H9 (cell line): ENCODE results near the gene TRIM17. TPM values are rescaled to one million over a fixed set of nuclear protein-coding genes. Genes with fewer than 3 reads are reported as not detected.
A peak's percentile ranks its signal among the peaks of the same experiment; 100 is the strongest.

Experiments
- DNase-seq: peaks from one replicate; pipeline ENCODE4 v3.0.0-alpha.2; 2017
- H2AFZ ChIP-seq: one replicate; pipeline ENCODE4 v1.6.1; 2013; ENCODE audit warnings: mild to moderate bottlenecking, low read length, control low read depth, moderate library complexity
- H2AK5ac ChIP-seq: 2 replicates; pipeline ENCODE4 v1.6.1; 2013; ENCODE audit warnings: low read length, control low read depth, mixed read lengths; ENCODE audit not compliant: insufficient read length
- H2BK120ac ChIP-seq: one replicate; pipeline ENCODE4 v1.6.1; 2013; ENCODE audit warnings: low read depth, mild to moderate bottlenecking, low read length, control low read depth, inconsistent platforms; ENCODE audit not compliant: poor library complexity, severe bottlenecking
- H2BK12ac ChIP-seq: 2 replicates; pipeline ENCODE4 v1.6.1; 2013; ENCODE audit warnings: low read length, control low read depth, mixed read lengths, low read depth; ENCODE audit not compliant: insufficient read length
- H2BK15ac ChIP-seq: 2 replicates; pipeline ENCODE4 v1.6.1; 2013; ENCODE audit warnings: low read depth, low read length, control low read depth
- H2BK20ac ChIP-seq: one replicate; pipeline ENCODE4 v1.6.1; 2013; ENCODE audit warnings: low read depth, mild to moderate bottlenecking, low read length, control low read depth, inconsistent platforms; ENCODE audit not compliant: poor library complexity, severe bottlenecking
- H2BK5ac ChIP-seq: 2 replicates; pipeline ENCODE4 v1.6.1; 2013; ENCODE audit warnings: low read length, control low read depth, mixed read lengths; ENCODE audit not compliant: insufficient read length
- H3K14ac ChIP-seq: 2 replicates; pipeline ENCODE4 v1.6.1; 2013; ENCODE audit warnings: low read length, control low read depth; ENCODE audit not compliant: insufficient read depth
- H3K18ac ChIP-seq: 2 replicates; pipeline ENCODE4 v1.6.1; 2013; ENCODE audit warnings: low read depth, mild to moderate bottlenecking, mixed read lengths, low read length, control low read depth; ENCODE audit not compliant: insufficient read length
- H3K23ac ChIP-seq: 2 replicates; pipeline ENCODE4 v1.6.1; 2013; ENCODE audit warnings: low read length, control low read depth, mixed read lengths, low read depth; ENCODE audit not compliant: insufficient read length
- H3K23me2 ChIP-seq: 2 replicates; pipeline ENCODE4 v1.6.1; 2013; ENCODE audit warnings: low read depth, mild to moderate bottlenecking, mixed read lengths, low read length, control low read depth; ENCODE audit not compliant: insufficient read length, poor library complexity, severe bottlenecking
- H3K27ac ChIP-seq: 2 replicates; pipeline ENCODE4 v1.5.1; 2013; ENCODE audit warnings: low read length, control low read depth, mixed read lengths, low read depth; ENCODE audit not compliant: insufficient read length
- H3K27me3 ChIP-seq: 2 replicates; pipeline ENCODE4 v1.6.1; 2013; ENCODE audit warnings: low read length, control low read depth, inconsistent platforms; ENCODE audit not compliant: insufficient read depth
- H3K4ac ChIP-seq: 2 replicates; pipeline ENCODE4 v1.6.1; 2013; ENCODE audit warnings: low read depth, mild to moderate bottlenecking, control low read depth, inconsistent platforms, low read length, moderate library complexity
- H3K4me1 ChIP-seq: 2 replicates; pipeline ENCODE4 v1.6.1; 2013; ENCODE audit warnings: low read length, control low read depth, inconsistent platforms; ENCODE audit not compliant: insufficient read depth
- H3K4me2 ChIP-seq: 2 replicates; pipeline ENCODE4 v1.6.1; 2013; ENCODE audit warnings: low read length, control low read depth, mixed read lengths; ENCODE audit not compliant: insufficient read length, insufficient read depth
- H3K56ac ChIP-seq: 2 replicates; pipeline ENCODE4 v1.6.1; 2013; ENCODE audit warnings: low read depth, mild to moderate bottlenecking, mixed read lengths, low read length, control low read depth; ENCODE audit not compliant: insufficient read length
- H3K79me1 ChIP-seq: 2 replicates; pipeline ENCODE4 v1.6.1; 2013; ENCODE audit warnings: low read depth, mild to moderate bottlenecking, moderate library complexity, low read length, control low read depth, inconsistent platforms; ENCODE audit not compliant: insufficient read depth, poor library complexity, severe bottlenecking
- H3K79me2 ChIP-seq: 2 replicates; pipeline ENCODE4 v1.6.1; 2013; ENCODE audit warnings: low read length, control low read depth, inconsistent platforms; ENCODE audit not compliant: insufficient read depth
- H3K9ac ChIP-seq: 2 replicates; pipeline ENCODE4 v1.6.1; 2013; ENCODE audit warnings: low read length, control low read depth, mixed read lengths; ENCODE audit not compliant: insufficient read length; ENCODE audit errors: extremely low read depth
- H3K9me3 ChIP-seq: one replicate; pipeline ENCODE4 v1.6.1; 2013; ENCODE audit warnings: low read depth, low read length, inconsistent platforms; ENCODE audit not compliant: control insufficient read depth
- H3T11ph ChIP-seq: one replicate; pipeline ENCODE4 v1.6.1; 2013; ENCODE audit warnings: mild to moderate bottlenecking, low read length, control low read depth, inconsistent platforms
- H4K20me1 ChIP-seq: one replicate; pipeline ENCODE4 v1.6.1; 2013; ENCODE audit not compliant: control insufficient read depth, insufficient read length, insufficient read depth
- H4K5ac ChIP-seq: 2 replicates; pipeline ENCODE4 v1.6.1; 2013; ENCODE audit warnings: low read depth, mild to moderate bottlenecking, mixed read lengths, low read length, control low read depth; ENCODE audit not compliant: insufficient read length
- H4K8ac ChIP-seq: replicated peaks from 2 replicates; pipeline ENCODE4 v1.6.1; 2013; ENCODE audit warnings: low read length, control low read depth, mixed read lengths, low read depth; ENCODE audit not compliant: insufficient read length
- H4K91ac ChIP-seq: 2 replicates; pipeline ENCODE4 v1.6.1; 2013; ENCODE audit warnings: low read depth, mild to moderate bottlenecking, moderate library complexity, mixed read lengths, low read length, control low read depth; ENCODE audit not compliant: insufficient read length
- H3K27ac Mint-ChIP-seq, 3 experiments: 2 replicates in 2 of 3; 3 replicates in 1 of 3; pipeline ENCODE4 v1.8.0; 2020 to 2021; ENCODE audit warnings: mixed read lengths in 3 of 3, mild to moderate bottlenecking in 1 of 3, moderate library complexity in 1 of 3
- H3K27me3 Mint-ChIP-seq: 2 replicates; pipeline ENCODE4 v1.8.0; 2021; ENCODE audit warnings: low read depth, mild to moderate bottlenecking, moderate library complexity, mixed read lengths
- H3K36me3 Mint-ChIP-seq, 3 experiments: 2 replicates in 2 of 3; 3 replicates in 1 of 3; pipeline ENCODE4 v1.8.0; 2020 to 2021; ENCODE audit warnings: low read depth in 3 of 3, mixed read lengths in 3 of 3; ENCODE audit not compliant: insufficient read depth in 1 of 3
- H3K4me1 Mint-ChIP-seq, 2 experiments: 2 replicates each; pipeline ENCODE4 v1.8.0; 2020; ENCODE audit warnings: mixed read lengths in 2 of 2
- H3K4me3 Mint-ChIP-seq, 2 experiments: 2 replicates in 1 of 2; 3 replicates in 1 of 2; pipeline ENCODE4 v1.8.0; 2020 to 2021; ENCODE audit warnings: mild to moderate bottlenecking in 2 of 2, mixed read lengths in 2 of 2, moderate library complexity in 1 of 2
- H3K9me3 Mint-ChIP-seq, 2 experiments: 2 replicates in 1 of 2; 3 replicates in 1 of 2; pipeline ENCODE4 v1.8.0; 2020; ENCODE audit warnings: mild to moderate bottlenecking in 2 of 2, mixed read lengths in 2 of 2, moderate library complexity in 1 of 2
- WGBS: extraction: QIAGEN DNeasy Blood & Tissue Kit; methylation state at CpG from one replicate; pipeline ENCODE4 v1.1.7; 2013; ENCODE audit warnings: missing lambda C conversion rate, low lambda C conversion rate, mixed read lengths; ENCODE audit not compliant: insufficient read length; ENCODE audit errors: extremely low coverage; 5-methylcytosine and 5-hydroxymethylcytosine counted together
- total RNA-seq: library from RNA; stranded (reverse); gene quantifications from 2 replicates; pipeline ENCODE4 v1.2.1, GENCODE V29; 2021
- TF ChIP-seq, protein P1 (sequence below): fragments of 200-600 bp; sonication (generic); conservative IDR thresholded peaks from 3 replicates; pipeline ENCODE4 v1.8.0; 2021; ENCODE audit warnings: antibody characterized with exemption, mild to moderate bottlenecking

TRIM17 gene
- total RNA-seq, 1 experiment from 2014 or later: 2.8 TPM

DNA sequence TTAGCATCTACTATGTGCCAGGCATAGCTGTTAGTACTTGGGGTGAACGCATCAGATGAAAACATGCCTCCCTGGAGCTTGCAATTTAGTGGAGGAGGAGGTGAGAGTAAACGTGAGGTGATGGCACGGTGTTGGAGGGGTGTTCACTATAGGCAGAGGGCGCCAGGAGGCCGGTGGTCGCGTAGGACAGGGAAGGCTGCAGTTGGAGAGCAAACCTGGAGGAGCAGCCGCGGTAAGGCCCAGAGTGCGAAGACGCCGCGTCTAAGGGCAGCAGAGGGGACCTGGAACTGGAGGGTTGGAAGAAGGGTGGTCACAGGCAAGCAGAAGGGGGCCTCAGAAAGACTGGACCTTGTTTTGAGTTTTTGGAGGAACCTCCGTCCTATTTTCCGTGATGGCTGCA, 30.2 kb upstream of the TRIM17 start:
- Mint-ChIP-seq H3K4me3 (peak overlapping the region; percentile 74 to 85), H3K27me3 (peaks cover 86% of the 10 kb centered on the region), H3K36me3 (no peaks in the 10 kb centered on the region), H3K4me1 (peaks cover 22 to 25% of the 10 kb centered on the region in 2 experiments), H3K27ac (no peak overlapping the region), H3K9me3 (no peaks in the 10 kb centered on the region; a peak in 2 of 5 replicates)
- Histone ChIP-seq H2BK15ac (no peak overlapping the region), H3K9ac (no peak overlapping the region), H3K4me1 (peaks cover 2% of the 10 kb centered on the region; the same call in 1 of the 2 replicates), H3T11ph (no peak overlapping the region), H3K23me2 (no peaks in the 10 kb centered on the region), H4K8ac (no peak overlapping the region), H4K20me1 (no peaks in the 10 kb centered on the region), H2AFZ (no peak overlapping the region), H2AK5ac (no peak overlapping the region), H2BK120ac (no peak overlapping the region), H3K14ac (no peak overlapping the region), H2BK20ac (no peak overlapping the region), H3K9me3 (no peaks in the 10 kb centered on the region), H3K4me2 (peak overlapping the region; percentile 48), H3K4ac (no peak overlapping the region), H2BK5ac (no peak overlapping the region), H3K79me1 (no peaks in the 10 kb centered on the region), H3K23ac (no peak overlapping the region), H3K18ac (no peak overlapping the region), H2BK12ac (no peak overlapping the region), H4K5ac (no peak overlapping the region), H3K56ac (no peak overlapping the region), H3K79me2 (no peaks in the 10 kb centered on the region), H4K91ac (no peak overlapping the region), H3K27ac (no peak overlapping the region), H3K27me3 (peaks cover 29% of the 10 kb centered on the region; the same call in 1 of the 2 replicates)
- no CpG with 5 or more reads among the region's 15 CpGs for WGBS
- peak; percentile 73 for DNase-seq
- TF ChIP-seq, protein P1, sequence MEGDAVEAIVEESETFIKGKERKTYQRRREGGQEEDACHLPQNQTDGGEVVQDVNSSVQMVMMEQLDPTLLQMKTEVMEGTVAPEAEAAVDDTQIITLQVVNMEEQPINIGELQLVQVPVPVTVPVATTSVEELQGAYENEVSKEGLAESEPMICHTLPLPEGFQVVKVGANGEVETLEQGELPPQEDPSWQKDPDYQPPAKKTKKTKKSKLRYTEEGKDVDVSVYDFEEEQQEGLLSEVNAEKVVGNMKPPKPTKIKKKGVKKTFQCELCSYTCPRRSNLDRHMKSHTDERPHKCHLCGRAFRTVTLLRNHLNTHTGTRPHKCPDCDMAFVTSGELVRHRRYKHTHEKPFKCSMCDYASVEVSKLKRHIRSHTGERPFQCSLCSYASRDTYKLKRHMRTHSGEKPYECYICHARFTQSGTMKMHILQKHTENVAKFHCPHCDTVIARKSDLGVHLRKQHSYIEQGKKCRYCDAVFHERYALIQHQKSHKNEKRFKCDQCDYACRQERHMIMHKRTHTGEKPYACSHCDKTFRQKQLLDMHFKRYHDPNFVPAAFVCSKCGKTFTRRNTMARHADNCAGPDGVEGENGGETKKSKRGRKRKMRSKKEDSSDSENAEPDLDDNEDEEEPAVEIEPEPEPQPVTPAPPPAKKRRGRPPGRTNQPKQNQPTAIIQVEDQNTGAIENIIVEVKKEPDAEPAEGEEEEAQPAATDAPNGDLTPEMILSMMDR: peak; percentile 17; the same call in 1 of the 3 replicates
